Stimulated activated CD4-positive, alpha-beta T cell treated with anti-CD3 and anti-CD28 coated beads, Interleukin-1b, Interleukin-23, amount 100 ng/mL, for 24 hours (primary cell): Measurements from ENCODE around the gene GRIN2C.

Experiments
- DNase-seq, 4 experiments: peaks; one replicate each; pipeline ENCODE4 v3.0.0-alpha.2; 2020; ENCODE audit warnings: low read depth in 4 of 4, low spot score in 1 of 4

The GRIN2C gene

DNA sequence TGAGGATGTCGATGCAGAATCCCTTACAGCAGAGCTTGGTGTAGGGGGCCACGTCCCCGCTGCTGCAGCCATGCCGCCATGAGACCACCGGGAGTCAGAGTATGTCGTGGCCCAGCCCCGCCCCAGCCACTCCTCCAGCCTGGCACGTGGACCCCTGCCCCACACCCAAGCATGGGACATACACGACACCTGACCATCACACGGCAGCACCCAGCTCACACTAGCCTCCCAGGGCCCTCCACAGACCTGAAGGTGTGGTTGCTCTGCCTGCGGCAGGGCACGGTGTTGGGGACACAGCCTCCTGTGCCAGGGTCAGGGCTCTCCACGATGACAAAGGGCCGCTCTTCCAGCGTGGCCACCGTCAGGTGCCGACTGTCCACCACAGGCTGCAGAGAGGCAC is 9.4 kb downstream of the GRIN2C start:
- DNase-seq: no peak

DNA sequence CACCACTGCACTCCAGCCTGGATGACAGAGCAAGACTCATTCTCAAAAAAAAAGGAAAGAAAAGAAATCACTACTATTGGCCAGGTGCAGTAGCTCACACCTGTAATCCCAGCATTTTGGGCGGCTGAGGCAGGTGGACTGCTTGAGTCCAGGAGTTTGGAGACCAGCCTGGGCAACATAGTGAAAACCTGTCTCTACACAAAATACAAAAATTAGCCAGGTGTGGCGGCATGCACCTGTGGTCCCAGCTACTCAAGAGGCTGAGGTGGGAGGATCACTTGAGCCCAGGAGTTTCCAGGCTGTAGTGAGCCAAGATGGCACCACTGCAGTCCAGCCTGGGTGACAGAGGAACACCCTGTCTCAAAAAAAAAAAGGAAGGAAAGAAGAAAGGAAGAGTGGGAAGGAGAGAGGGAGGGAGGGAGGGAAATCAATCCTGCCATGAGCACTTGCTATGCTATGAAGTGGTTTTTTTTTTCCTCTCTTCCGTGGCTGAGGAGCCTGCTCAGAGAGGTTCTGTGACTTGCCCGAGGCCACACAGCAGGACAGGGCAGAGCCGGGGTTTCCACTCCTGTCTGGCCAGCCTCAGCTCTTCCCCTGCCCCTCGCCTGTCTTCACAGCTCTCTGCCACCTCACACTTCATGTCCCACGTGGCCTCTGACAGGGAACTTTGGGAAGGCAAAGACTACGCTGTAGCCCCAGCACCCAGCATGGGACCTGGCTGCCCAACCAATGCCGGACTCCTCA is 10.9 kb downstream of the GRIN2C start:
- no peak for DNase-seq

DNA sequence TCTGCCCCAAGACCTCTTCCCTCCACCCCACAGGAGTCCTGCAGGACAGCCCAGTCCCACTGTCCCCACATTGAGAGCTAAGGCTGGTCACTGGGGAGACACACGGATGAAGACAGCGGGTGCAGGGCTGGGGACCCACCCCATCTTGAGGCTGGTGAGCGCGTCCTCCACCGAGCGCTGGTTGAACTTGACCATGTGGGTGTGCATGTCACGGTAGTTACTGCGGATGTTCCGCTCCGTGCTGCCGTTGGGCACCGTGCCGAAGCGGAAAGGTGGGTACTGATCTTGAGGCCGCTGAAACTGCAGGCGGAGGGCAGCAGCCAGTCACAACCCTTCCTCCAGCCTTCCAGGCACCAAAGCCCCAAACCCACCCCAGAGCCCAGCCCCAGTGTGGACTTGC is 13.1 kb downstream of the GRIN2C start:
- no peak for DNase-seq

DNA sequence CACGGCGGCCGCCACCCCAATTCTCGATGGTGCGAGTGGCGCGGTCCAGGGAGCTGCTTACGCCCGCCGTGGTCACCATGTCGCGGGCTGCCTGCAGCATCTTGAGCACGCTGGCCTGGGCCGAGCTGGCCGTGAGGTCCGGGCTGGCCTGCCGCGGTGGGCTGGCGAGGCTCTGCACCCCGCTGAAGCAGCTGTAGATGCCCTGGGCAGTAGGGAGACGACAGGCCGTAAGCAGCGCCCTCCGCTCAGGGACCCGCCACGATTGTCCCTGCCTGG is 16.4 kb downstream of the GRIN2C start:
- DNase-seq: no peak

- DNase-seq: no peak
Measured at GRCh38 chr17:74842599-74843351, 16.9 kb downstream of the GRIN2C start.

GRCh38 chr17:74842146-74842598 is 17.5 kb downstream of the GRIN2C start:
- no peak for DNase-seq

GRCh38 chr17:74840989-74841666 is 18.6 kb downstream of the GRIN2C start:
- no peak for DNase-seq

DNA sequence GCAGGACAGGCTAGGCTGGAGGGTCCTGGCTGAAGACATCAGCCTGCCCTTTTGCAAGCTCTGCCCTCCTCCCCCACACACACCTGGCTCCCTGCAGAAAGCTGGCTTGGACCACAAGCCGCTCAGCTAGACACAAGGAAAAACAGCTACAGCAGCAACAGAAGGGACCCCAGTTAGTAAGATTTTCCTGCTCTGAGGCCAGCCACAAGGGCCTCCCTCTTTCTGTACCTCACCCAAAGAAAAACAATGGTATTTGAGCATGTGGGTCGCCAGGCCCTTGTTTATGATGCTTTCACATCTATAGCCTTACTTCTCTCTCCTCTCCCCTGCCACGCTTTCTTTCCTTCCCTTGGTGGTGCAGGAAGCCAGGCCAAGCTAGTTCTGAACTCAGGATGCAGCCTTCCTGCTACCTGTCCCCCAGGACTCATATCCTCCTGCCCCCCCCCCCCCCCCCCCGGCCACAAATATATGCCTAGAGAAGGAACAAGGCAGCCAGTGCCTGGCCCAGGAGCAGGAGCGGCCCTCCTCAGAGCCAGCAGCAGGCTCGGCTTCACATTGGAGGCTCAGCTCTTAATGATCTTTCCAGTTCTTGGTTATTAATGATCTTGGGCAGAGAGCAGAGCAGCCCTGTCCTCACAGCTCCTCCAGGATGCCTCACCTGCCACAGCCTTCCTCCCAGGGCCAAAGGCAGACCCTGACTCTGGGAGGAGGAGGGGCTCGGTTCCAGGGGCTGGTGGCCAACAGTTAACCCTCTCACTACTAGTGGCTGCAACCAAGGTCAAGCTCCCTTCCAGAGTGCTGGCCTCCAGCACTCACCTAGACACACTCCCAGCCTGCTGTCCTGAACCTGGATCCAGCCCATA is 19.5 kb downstream of the GRIN2C start:
- DNase-seq: no peak

- DNase-seq: no peak
Measured at GRCh38 chr17:74838274-74838673, 21.4 kb downstream of the GRIN2C start.

GRCh38 chr17:74836691-74837467 is 22.8 kb downstream of the GRIN2C start:
- DNase-seq: no peak

DNA sequence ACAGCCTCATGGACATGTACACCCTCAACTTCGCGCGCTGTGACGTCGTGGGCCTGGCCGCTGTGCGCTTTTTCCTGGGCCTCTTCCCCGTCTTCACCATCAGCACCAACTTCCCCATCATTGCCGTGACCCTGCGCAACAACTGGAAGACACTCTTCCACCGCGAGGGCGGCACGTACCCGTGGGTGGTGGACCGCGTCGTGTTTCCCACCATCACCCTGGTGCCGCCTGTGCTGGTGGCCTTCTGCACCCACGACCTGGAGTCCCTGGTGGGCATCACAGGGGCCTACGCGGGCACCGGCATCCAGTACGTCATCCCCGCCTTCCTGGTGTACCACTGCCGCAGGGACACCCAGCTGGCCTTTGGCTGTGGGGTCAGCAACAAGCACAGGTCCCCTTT is 23.5 kb downstream of the GRIN2C start:
- no peak for DNase-seq

DNA sequence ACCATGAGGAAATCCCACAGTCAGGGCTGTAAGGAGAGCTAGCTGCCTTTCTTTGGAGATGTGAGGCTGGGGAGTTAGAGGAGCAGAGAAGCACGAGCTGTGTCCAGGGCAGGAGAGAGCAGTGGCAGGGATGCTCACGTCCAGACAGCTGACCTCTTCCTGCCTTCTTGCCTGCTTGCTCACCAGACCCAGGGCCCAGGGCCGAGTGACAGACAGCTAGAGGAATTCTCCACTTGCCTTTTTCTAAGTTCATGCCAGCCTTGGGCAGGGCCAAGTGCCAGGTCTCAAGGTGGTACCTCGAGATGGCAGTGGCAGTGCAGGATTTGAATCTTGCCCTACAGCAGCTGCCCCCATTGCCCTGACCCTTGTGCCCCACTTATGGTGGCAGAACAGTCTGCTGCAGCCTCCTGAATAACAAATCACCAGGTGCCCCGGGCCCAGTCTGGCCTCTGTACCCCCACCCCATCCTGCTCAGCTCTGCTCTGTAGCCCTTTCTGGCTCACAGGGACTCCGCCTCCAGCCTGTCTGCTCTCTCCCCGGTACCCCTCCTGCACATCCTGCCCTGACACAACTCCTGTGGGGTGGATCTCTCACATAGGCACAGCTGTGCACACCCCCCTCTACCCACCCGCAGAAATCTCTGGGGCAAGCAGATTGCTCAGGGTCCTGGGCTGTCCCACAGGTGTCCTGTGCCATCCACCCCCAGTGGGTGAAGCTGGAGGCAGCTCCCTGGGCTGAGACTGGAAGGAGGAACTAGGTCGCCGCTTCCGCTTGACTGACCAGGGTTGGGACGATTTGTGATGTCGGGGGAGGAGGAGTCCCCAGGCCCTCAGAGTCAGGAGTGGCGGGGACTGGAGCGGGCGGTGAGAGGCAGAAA is 25.9 kb downstream of the GRIN2C start:
- DNase-seq: no peak

GRCh38 chr17:74832421-74832820 is 27.3 kb downstream of the GRIN2C start:
- no peak for DNase-seq

GRCh38 chr17:74831444-74832146 is 28.1 kb downstream of the GRIN2C start:
- no peak for DNase-seq

DNA sequence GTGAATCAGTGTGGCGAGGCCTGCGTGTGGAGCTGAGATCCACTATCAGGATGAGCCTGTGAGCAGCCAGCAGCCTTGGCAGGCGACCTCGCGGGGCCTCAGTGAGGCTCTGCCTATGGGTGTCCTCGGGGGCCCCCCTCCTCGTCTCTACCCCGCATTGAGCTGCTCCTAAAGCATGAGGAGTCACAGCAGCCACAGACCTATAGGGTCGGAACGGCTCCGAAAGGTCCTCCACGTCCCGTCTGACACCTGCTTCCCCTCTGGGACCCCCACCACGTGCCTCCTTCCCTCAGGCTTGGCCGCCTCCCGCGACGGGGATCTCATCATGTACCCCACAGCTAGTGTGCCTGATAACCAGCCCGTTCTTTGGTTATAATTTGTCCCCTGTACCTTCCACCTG is 28.8 kb downstream of the GRIN2C start:
- no peak for DNase-seq

DNA sequence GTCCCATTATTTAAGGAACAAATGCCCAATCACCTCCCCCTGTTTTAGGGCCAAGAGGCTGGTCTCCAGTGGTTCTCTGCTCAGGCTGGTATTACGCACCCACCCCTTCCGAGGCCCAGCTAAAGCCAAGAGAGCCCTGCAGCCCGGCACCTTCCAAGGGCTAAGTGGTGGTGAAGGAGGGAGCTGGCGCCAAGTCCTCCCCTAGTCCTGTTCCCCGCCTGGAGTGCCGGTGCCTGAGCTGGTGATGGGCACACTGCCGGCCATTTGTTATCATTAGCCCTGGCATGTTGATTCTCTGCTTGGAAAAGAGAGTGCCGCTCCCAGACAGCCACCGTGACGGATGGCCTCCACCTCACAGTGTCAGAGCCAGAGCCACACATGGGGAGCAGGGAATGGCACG is 31.9 kb downstream of the GRIN2C start:
- no peak for DNase-seq

DNA sequence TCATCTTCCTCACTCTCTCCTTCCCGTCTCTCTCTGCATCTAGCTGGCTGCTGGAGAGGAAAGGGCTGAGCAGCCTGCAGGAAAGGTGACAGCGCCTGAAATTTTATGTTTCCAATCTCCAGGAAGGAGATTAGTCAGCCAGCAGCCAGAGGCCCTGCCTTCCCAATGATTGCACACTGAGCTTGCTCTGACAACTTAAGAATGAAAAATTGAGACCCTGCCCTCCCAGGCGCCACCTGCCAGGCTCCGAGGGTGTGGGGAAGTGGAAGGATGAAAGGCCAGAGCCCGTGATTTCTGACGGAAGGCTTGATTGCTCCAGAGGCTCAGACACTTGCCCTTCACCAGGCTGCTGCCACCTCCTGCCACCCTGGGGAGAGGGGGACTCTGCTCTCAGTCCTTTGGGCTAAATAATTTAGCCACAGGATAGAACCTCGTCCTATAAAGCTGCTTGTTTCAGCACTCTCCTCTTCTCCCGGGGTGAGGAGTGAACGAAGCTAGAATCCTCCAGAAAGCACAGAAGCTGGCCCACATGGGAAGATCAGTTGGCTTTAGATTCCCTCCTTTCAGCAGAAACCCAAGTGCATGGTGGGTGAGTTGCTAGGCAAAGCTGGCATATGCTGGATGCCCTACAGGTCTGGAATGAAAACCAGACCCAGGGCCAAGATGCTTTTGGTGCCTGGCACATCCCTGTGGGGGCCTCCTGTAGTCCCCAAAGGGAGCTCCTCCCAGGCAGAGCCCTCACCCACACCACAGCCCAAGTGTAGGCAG is 33.5 kb downstream of the GRIN2C start:
- no peak for DNase-seq

DNA sequence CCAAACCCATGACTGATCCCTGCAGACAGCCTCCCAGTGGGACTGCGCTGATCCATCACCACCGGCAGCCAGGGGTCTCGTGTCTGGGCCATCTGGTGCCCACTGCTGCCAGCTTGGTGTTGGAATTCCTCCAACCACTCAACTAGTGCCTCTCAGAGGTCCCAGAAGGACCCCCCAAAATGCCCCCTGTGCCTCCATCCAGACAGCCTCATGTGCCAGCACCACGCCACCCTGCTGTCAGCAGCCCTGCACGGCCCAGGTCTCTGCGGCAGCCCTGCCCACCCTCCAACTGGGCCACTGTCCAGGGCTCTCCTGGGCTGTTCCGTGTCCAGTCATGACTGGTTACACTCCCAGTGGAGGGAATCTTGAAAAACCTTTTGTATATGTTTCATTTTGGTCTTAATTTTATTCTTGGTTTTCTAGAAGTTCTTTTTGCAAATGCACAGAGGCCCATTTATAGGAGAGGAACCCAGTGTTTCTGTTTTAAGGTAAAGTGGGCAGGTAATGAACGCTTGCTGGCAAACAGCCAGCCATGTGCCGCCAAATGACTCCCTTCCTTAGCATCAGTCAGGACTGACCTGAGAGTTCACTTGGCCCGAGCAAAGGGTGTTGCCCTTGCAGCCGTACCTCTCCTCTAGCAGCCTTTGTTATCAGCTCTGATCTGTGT is 34.6 kb downstream of the GRIN2C start:
- DNase-seq: no peak
